Nephron (organoid): ENCODE data around the gene XKR7.

Experiments used
- H3K27ac Mint-ChIP-seq, 3 experiments: 2 replicates each; pipeline ENCODE4 v1.8.0; 2020; ENCODE audit warnings: mixed read lengths in 3 of 3, mild to moderate bottlenecking in 2 of 3, moderate library complexity in 1 of 3
- H3K27me3 Mint-ChIP-seq: 2 replicates; pipeline ENCODE4 v1.8.0; 2021; ENCODE audit warnings: low read depth, mild to moderate bottlenecking, moderate library complexity, mixed read lengths
- H3K36me3 Mint-ChIP-seq: 2 replicates; pipeline ENCODE4 v1.8.0; 2020; ENCODE audit warnings: low read depth, mixed read lengths
- H3K4me1 Mint-ChIP-seq: 2 replicates; pipeline ENCODE4 v1.8.0; 2020; ENCODE audit warnings: mixed read lengths
- H3K4me3 Mint-ChIP-seq, 3 experiments: 2 replicates each; pipeline ENCODE4 v1.8.0; 2020; ENCODE audit warnings: mild to moderate bottlenecking in 3 of 3, mixed read lengths in 3 of 3, moderate library complexity in 2 of 3
- H3K9me3 Mint-ChIP-seq: 2 replicates; pipeline ENCODE4 v1.8.0; 2020; ENCODE audit warnings: mixed read lengths
- CTCF ChIP-seq, 3 experiments: fragments of 200-600 bp; sonication (generic); IDR thresholded peaks; one replicate each; pipeline ENCODE4 v1.5.0; 2021; ENCODE audit warnings: antibody characterized with exemption in 3 of 3; ENCODE audit not compliant: unreplicated experiment in 3 of 3

Gene XKR7

GRCh38 chr20:31996996-31997395 lies 29.0 kb downstream of the XKR7 start:
- Mint-ChIP-seq H3K27me3 (peaks cover 58% of the 10 kb centered on the region), H3K9me3 (no peaks in the 10 kb centered on the region), H3K4me3 (no peak overlapping the region), H3K4me1 (no peaks in the 10 kb centered on the region), H3K27ac (no peak overlapping the region), H3K36me3 (no peaks in the 10 kb centered on the region)
- no peak for TF ChIP-seq CTCF (IDR thresholded peaks at IDR 0.05; ENCODE audit: unreplicated experiment in 3 of 3)

- Mint-ChIP-seq H3K27me3 (peaks cover 46% of the 10 kb centered on the region), H3K4me3 (no peak overlapping the region), H3K36me3 (no peaks in the 10 kb centered on the region), H3K4me1 (no peaks in the 10 kb centered on the region), H3K27ac (no peak overlapping the region), H3K9me3 (no peaks in the 10 kb centered on the region)
- TF ChIP-seq CTCF (IDR thresholded peaks at IDR 0.05; ENCODE audit: unreplicated experiment in 3 of 3) = no peak
These were observed 30.3 kb downstream of the XKR7 start for GRCh38 chr20:31998246-31998645.

DNA sequence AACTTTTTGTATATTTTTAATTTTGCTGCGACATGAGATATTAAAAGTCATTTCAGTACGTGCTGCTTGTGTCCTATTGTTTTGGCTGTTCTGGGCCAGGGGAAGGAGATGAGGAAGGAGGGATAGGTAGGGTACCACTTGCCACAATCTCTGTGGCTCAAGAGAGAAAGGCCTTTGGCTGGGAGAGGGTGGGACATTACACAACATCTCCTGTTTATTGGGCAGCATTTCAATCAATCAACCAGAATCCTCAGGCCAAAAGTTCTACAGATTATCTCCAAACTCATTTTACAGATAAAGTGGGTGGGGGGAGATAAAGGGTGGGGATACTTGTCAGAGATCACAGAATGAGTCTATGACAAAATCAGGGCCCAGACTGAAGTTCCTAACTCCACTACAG lies 35.4 kb downstream of the XKR7 start:
- no peaks in the 10 kb centered on the region for H3K9me3 Mint-ChIP-seq
- no peak for TF ChIP-seq CTCF (IDR thresholded peaks at IDR 0.05; ENCODE audit: unreplicated experiment in 3 of 3)
- H3K4me3 Mint-ChIP-seq = no peak overlapping the region
- peaks cover 2% of the 10 kb centered on the region for H3K27me3 Mint-ChIP-seq
- H3K27ac Mint-ChIP-seq = no peak overlapping the region
- H3K36me3 Mint-ChIP-seq = no peaks in the 10 kb centered on the region
- H3K4me1 Mint-ChIP-seq = peaks cover 10% of the 10 kb centered on the region

DNA sequence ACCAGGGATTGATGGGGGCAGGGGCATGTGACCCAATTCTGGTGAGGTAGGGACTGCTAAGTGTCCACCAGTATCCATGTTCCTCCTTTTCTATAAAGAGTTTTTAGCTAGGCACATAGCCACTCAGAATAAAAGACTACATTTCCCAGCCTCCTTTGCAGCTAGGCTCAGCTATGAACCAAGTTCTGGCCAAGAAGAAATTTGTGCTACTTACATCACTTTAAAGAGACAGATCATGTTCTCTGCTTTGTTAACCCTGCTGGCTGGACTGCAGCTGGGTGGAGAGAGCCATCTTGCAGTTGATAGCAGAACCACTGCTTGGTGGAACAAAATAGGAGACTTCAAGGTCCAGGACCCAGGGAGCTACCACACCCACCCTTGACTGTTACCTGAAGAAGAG lies 37.0 kb downstream of the XKR7 start:
- Mint-ChIP-seq H3K27ac (no peak overlapping the region), H3K27me3 (no peaks in the 10 kb centered on the region), H3K36me3 (no peaks in the 10 kb centered on the region), H3K4me3 (no peak overlapping the region), H3K4me1 (peaks cover 10% of the 10 kb centered on the region), H3K9me3 (no peaks in the 10 kb centered on the region)
- no peak for TF ChIP-seq CTCF (IDR thresholded peaks at IDR 0.05; ENCODE audit: unreplicated experiment in 3 of 3)

- Mint-ChIP-seq H3K36me3 (no peaks in the 10 kb centered on the region), H3K9me3 (no peaks in the 10 kb centered on the region), H3K4me3 (no peak overlapping the region), H3K4me1 (peaks cover 10% of the 10 kb centered on the region), H3K27ac (no peak overlapping the region), H3K27me3 (peaks cover 5% of the 10 kb centered on the region)
- no peak for TF ChIP-seq CTCF (IDR thresholded peaks at IDR 0.05; ENCODE audit: unreplicated experiment in 3 of 3)
These were observed 38.1 kb downstream of the XKR7 start for GRCh38 chr20:32006053-32006452.

DNA sequence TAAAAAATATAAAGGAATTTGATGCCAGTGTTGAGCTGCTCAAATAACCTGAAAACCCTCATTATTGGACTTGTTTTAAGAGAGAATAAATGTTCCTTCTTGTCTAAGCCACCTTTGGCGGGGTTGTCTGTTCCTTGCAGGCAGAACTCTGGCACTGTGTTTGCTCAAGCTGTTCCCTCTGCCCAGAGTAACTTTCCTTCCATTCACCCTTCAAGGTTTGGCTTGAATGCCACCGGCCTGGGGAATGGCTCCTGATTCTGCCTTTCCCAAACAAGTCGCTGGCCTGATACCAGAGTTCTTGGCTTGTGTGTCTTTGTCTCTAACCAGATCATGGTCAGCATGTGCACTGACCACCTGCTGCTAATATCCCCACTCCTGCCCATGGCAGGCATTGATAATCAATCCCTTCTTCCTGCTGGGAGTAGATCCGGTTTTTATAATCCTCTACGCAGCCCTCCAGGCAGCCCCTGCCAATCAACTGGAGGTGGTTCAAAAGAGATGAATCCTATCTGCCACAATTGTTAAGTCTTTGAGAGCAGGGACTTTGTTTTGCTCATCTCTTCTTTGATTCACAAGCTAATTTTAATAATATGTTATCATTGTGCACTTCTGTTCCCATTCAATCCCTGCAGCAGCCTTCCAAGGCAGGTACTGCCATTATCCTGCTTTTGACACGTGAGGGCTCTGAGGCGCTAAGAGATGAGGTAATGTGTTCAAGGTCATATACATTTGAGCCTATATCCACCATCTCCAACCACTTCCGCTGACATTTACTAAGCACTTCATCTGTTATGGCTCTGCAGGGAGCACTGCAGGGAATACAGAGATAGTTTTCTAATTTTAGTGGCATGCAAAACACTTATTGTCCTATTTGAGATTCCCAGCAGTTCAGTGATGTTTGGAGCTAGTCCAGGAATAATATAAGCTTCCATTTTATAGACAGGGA lies 39.2 kb downstream of the XKR7 start:
- H3K9me3 Mint-ChIP-seq = no peaks in the 10 kb centered on the region
- no peaks in the 10 kb centered on the region for H3K36me3 Mint-ChIP-seq
- H3K4me1 Mint-ChIP-seq = peaks cover 10% of the 10 kb centered on the region
- H3K27me3 Mint-ChIP-seq = peaks cover 8% of the 10 kb centered on the region
- H3K4me3 Mint-ChIP-seq = no peak overlapping the region
- no peak for TF ChIP-seq CTCF (IDR thresholded peaks at IDR 0.05; ENCODE audit: unreplicated experiment in 3 of 3)
- H3K27ac Mint-ChIP-seq = no peak overlapping the region
